ENCODE data around the gene EEF1A2.
"Not testable (repeated sequence)": the region's sequence is repeated elsewhere in the genome, so short reads cannot be mapped to it uniquely, and the experiment has no call there.

EEF1A2 gene

GRCh38 chr20:63479695-63480419 is 19.0 kb downstream of the EEF1A2 start:
- not testable (repeated sequence) for H3K9me3 ChIP-seq (ENCODE audit: control insufficient read depth in 5 of 5, low read length in 5 of 5); H3K9ac ChIP-seq (ENCODE audit: low read length in 5 of 5); H3K4me3 ChIP-seq (ENCODE audit: low read depth in 1 of 5, low read length in 5 of 5); H3K36me3 ChIP-seq (ENCODE audit: control insufficient read depth in 5 of 5, insufficient read depth in 5 of 5, low read length in 5 of 5); H3K27ac ChIP-seq (ENCODE audit: low read depth, low read length); H3K4me1 ChIP-seq (ENCODE audit: control insufficient read depth in 5 of 5, insufficient read depth in 5 of 5, low read length in 5 of 5)
- peaks cover 29 to 73% (median 61%) of the 10 kb centered on the region in 5 donors for H3K27me3 ChIP-seq (ENCODE audit: control insufficient read depth in 5 of 5, insufficient read depth in 4 of 5, low read length in 5 of 5)

- H3K4me3 ChIP-seq (ENCODE audit: low read depth in 1 of 5, low read length in 5 of 5), result no peak overlapping the region
- no peaks in the 10 kb centered on the region for H3K9me3 ChIP-seq (ENCODE audit: control insufficient read depth in 5 of 5, low read length in 5 of 5)
- peaks cover 0 to 9% (median 0%) of the 10 kb centered on the region in 5 donors for H3K4me1 ChIP-seq (ENCODE audit: control insufficient read depth in 5 of 5, insufficient read depth in 5 of 5, low read length in 5 of 5)
- peaks cover 32 to 79% (median 66%) of the 10 kb centered on the region in 5 donors for H3K27me3 ChIP-seq (ENCODE audit: control insufficient read depth in 5 of 5, insufficient read depth in 4 of 5, low read length in 5 of 5)
- no peaks in the 10 kb centered on the region for H3K36me3 ChIP-seq (ENCODE audit: control insufficient read depth in 5 of 5, insufficient read depth in 5 of 5, low read length in 5 of 5)
- no peak overlapping the region for H3K9ac ChIP-seq (ENCODE audit: low read length in 5 of 5)
- H3K27ac ChIP-seq (ENCODE audit: low read depth, low read length), result no peak overlapping the region
Measured at GRCh38 chr20:63478346-63479302, 20.3 kb downstream of the EEF1A2 start.

GRCh38 chr20:63477944-63478343 is 20.9 kb downstream of the EEF1A2 start:
- peaks cover 0 to 4% (median 0%) of the 10 kb centered on the region in 5 donors for H3K4me1 ChIP-seq (ENCODE audit: control insufficient read depth in 5 of 5, insufficient read depth in 5 of 5, low read length in 5 of 5)
- no peaks in the 10 kb centered on the region for H3K9me3 ChIP-seq (ENCODE audit: control insufficient read depth in 5 of 5, low read length in 5 of 5)
- H3K4me3 ChIP-seq (ENCODE audit: low read depth in 1 of 5, low read length in 5 of 5), result no peak overlapping the region
- H3K9ac ChIP-seq (ENCODE audit: low read length in 5 of 5), result no peak overlapping the region
- H3K36me3 ChIP-seq (ENCODE audit: control insufficient read depth in 5 of 5, insufficient read depth in 5 of 5, low read length in 5 of 5), result no peaks in the 10 kb centered on the region
- H3K27me3 ChIP-seq (ENCODE audit: control insufficient read depth in 5 of 5, insufficient read depth in 4 of 5, low read length in 5 of 5), result peaks cover 34 to 82% (median 70%) of the 10 kb centered on the region in 5 donors
- H3K27ac ChIP-seq (ENCODE audit: low read depth, low read length), result no peak overlapping the region

GRCh38 chr20:63477061-63477616 is 21.7 kb downstream of the EEF1A2 start:
- Histone ChIP-seq H3K4me1 (ENCODE audit: control insufficient read depth in 5 of 5, insufficient read depth in 5 of 5, low read length in 5 of 5) (peaks cover 0 to 1% (median 0%) of the 10 kb centered on the region in 5 donors), H3K4me3 (ENCODE audit: low read depth in 1 of 5, low read length in 5 of 5) (no peak overlapping the region), H3K36me3 (ENCODE audit: control insufficient read depth in 5 of 5, insufficient read depth in 5 of 5, low read length in 5 of 5) (no peaks in the 10 kb centered on the region), H3K9me3 (ENCODE audit: control insufficient read depth in 5 of 5, low read length in 5 of 5) (no peaks in the 10 kb centered on the region), H3K27me3 (ENCODE audit: control insufficient read depth in 5 of 5, insufficient read depth in 4 of 5, low read length in 5 of 5) (peaks cover 29 to 77% (median 65%) of the 10 kb centered on the region in 5 donors), H3K9ac (ENCODE audit: low read length in 5 of 5) (no peak overlapping the region), H3K27ac (ENCODE audit: low read depth, low read length) (no peak overlapping the region)

DNA sequence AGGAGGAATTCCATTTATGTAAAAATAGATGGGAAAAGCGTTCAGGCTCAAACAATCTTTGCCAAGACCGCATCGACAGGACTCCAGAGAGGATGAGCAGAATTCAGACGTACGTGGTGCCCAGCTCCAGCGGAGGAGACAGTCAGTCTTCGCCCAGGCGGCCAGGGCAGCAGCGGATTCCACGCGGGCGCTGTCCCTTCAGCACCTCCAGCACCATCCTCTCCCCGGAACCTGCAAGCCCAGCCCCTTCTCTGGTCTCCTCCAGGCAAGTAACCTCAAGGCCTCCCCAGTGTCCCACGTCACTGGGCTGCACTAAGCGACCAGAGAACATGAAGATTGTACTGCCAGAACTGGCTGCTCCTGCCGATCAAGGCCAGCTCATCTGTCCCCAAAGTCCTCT is 23.7 kb downstream of the EEF1A2 start:
- no peak overlapping the region for H3K4me3 ChIP-seq (ENCODE audit: low read depth in 1 of 5, low read length in 5 of 5)
- no peaks in the 10 kb centered on the region for H3K36me3 ChIP-seq (ENCODE audit: control insufficient read depth in 5 of 5, insufficient read depth in 5 of 5, low read length in 5 of 5)
- peaks cover 0 to 4% (median 0%) of the 10 kb centered on the region in 5 donors for H3K4me1 ChIP-seq (ENCODE audit: control insufficient read depth in 5 of 5, insufficient read depth in 5 of 5, low read length in 5 of 5)
- no peaks in the 10 kb centered on the region for H3K9me3 ChIP-seq (ENCODE audit: control insufficient read depth in 5 of 5, low read length in 5 of 5)
- H3K27me3 ChIP-seq (ENCODE audit: control insufficient read depth in 5 of 5, insufficient read depth in 4 of 5, low read length in 5 of 5), result peaks cover 40 to 81% (median 66%) of the 10 kb centered on the region in 5 donors
- no peak overlapping the region for H3K9ac ChIP-seq (ENCODE audit: low read length in 5 of 5)
- H3K27ac ChIP-seq (ENCODE audit: low read depth, low read length), result no peak overlapping the region

DNA sequence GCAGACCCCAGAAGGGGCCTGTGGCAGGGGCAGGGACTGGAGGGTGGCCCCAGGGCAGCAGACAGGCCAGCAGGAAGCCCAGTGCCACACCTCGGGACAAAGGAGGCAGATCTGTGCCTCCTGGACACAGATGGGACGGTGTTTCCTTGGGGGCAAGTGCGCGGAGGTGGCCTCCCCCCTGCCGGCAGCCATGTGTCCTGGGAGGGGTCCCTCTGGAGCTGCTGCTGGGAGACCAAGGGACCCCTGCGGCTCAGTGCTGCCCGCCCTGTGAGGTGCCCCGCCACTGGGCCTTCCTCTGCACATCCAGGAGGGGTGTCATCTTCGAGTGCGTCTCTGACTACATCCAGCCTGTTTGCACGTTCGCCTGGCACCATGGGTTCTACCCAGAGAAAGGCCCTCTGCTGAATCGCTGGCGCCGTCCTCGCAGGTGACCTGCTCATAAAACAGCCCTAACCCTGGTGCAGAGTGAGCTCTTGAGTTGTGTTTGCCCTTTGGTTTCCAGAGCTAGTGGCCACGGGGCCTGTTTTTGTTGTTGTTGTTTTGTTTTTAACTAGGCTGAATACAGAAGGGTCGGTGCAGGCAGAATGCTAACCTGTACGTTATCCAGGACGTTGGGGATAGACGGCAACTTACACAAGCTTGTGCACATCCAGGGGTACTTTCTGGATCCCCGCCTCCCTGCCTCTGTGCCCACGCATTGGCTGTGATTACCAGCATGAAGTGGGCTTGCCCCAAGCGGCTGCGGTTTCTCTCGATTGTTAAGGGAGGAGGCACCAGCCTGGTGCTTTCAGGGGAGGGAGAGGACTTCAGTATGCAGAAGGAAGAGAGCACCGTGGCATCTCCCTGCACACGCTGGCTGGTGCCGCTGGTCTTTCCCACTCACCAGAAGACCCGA is 25.1 kb downstream of the EEF1A2 start:
- Histone ChIP-seq H3K27me3 (ENCODE audit: control insufficient read depth in 5 of 5, insufficient read depth in 4 of 5, low read length in 5 of 5) (peaks cover 45 to 81% (median 68%) of the 10 kb centered on the region in 5 donors), H3K9ac (ENCODE audit: low read length in 5 of 5) (no peak overlapping the region), H3K4me3 (ENCODE audit: low read depth in 1 of 5, low read length in 5 of 5) (no peak overlapping the region), H3K27ac (ENCODE audit: low read depth, low read length) (no peak overlapping the region), H3K9me3 (ENCODE audit: control insufficient read depth in 5 of 5, low read length in 5 of 5) (no peaks in the 10 kb centered on the region), H3K4me1 (ENCODE audit: control insufficient read depth in 5 of 5, insufficient read depth in 5 of 5, low read length in 5 of 5) (peaks cover 0 to 4% (median 0%) of the 10 kb centered on the region in 5 donors), H3K36me3 (ENCODE audit: control insufficient read depth in 5 of 5, insufficient read depth in 5 of 5, low read length in 5 of 5) (no peaks in the 10 kb centered on the region)

- H3K4me3 ChIP-seq (ENCODE audit: low read depth in 1 of 5, low read length in 5 of 5), result no peak overlapping the region
- no peaks in the 10 kb centered on the region for H3K9me3 ChIP-seq (ENCODE audit: control insufficient read depth in 5 of 5, low read length in 5 of 5)
- no peak overlapping the region for H3K27ac ChIP-seq (ENCODE audit: low read depth, low read length)
- H3K4me1 ChIP-seq (ENCODE audit: control insufficient read depth in 5 of 5, insufficient read depth in 5 of 5, low read length in 5 of 5), result peaks cover 0 to 4% (median 0%) of the 10 kb centered on the region in 5 donors
- H3K27me3 ChIP-seq (ENCODE audit: control insufficient read depth in 5 of 5, insufficient read depth in 4 of 5, low read length in 5 of 5), result peaks cover 47 to 73% (median 66%) of the 10 kb centered on the region in 5 donors
- H3K36me3 ChIP-seq (ENCODE audit: control insufficient read depth in 5 of 5, insufficient read depth in 5 of 5, low read length in 5 of 5), result no peaks in the 10 kb centered on the region
- H3K9ac ChIP-seq (ENCODE audit: low read length in 5 of 5), result no peak overlapping the region
Measured at GRCh38 chr20:63472862-63473390, 26.0 kb downstream of the EEF1A2 start.

DNA sequence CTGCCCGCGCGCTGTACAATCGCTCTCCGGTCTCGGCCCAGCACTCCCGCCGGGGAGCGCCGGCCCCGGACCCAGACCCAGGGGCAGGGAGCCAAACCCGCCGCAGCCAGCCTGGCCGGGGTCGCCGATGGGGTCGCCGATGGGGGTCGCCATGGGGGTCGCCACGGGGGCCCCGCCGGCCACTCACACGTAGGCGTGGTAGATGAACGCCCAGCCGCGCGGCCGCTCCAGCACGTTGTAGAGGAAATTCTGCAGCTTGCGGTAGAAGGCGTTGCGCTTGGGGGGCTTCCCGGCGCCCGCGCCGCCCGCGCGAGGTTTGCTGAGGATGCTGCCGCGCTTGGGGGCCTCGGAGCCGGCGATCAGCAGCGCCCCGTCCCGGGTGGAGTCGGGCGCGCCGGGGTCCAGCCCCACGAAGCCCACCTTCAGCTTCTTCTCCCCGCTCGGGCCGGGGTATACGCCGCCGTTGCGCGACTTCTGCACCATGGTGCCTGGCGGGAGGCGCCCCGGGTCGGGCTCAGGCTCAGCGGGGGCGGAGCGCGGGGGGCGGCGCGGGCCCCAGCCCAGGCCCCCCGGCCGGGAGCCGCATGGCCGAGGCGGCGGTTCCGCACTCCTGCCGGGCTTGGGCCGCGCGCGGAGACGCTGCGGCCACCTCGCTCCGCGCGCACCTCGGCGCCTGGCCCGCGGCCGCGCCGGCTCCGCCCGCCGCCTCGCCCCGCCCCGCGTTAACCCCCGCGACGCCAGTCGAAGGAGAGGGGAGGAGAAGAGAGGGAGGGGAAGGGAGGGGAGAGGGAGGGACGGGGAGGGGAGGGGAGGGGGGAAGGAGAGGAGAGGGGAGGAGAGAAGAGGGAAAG is 26.7 kb downstream of the EEF1A2 start, which contains the start of gene KCNQ2:
TSS of gene KCNQ2 (minus strand) at position 675 of the 851 bp plus-strand sequence. CDS start at position 483, 192 bp downstream.
- Histone ChIP-seq H3K4me3 (ENCODE audit: low read depth in 1 of 5, low read length in 5 of 5) (no peak within 1 kb of the TSS), H3K27ac (ENCODE audit: low read depth, low read length) (no peak within 1 kb of the TSS), H3K9me3 (ENCODE audit: control insufficient read depth in 5 of 5, low read length in 5 of 5) (no peaks in the 10 kb centered on the region), H3K27me3 (ENCODE audit: control insufficient read depth in 5 of 5, insufficient read depth in 4 of 5, low read length in 5 of 5) (peaks cover 49 to 71% (median 64%) of the 10 kb centered on the region in 5 donors), H3K36me3 (ENCODE audit: control insufficient read depth in 5 of 5, insufficient read depth in 5 of 5, low read length in 5 of 5) (no peaks in the 10 kb centered on the region), H3K9ac (ENCODE audit: low read length in 5 of 5) (no peak within 1 kb of the TSS), H3K4me1 (ENCODE audit: control insufficient read depth in 5 of 5, insufficient read depth in 5 of 5, low read length in 5 of 5) (peaks cover 0 to 4% (median 0%) of the 10 kb centered on the region in 5 donors)

Measured in subcutaneous abdominal adipose tissue (tissue), 5 donors.